ENCODE data around the gene HSPB1. TPM values are rescaled to one million over a fixed set of nuclear protein-coding genes. Genes with fewer than 3 reads are reported as not detected.
"Not testable (repeated sequence)": the region's sequence is repeated elsewhere in the genome, so short reads cannot be mapped to it uniquely, and the experiment has no call there.

HSPB1 gene
- total RNA-seq, 1 donor: 77.7 TPM

GRCh38 chr7:76296743-76297740 is 5.4 kb upstream of the HSPB1 start:
- peak; percentile 92 for DNase-seq (ENCODE audit: low read depth)
- H3K4me3 ChIP-seq (ENCODE audit: low read depth, low read length): no peak overlapping the region
- TF ChIP-seq CTCF (IDR thresholded peaks at IDR 0.05; ENCODE audit: insufficient read depth, low read depth, low read length): no peak

DNA sequence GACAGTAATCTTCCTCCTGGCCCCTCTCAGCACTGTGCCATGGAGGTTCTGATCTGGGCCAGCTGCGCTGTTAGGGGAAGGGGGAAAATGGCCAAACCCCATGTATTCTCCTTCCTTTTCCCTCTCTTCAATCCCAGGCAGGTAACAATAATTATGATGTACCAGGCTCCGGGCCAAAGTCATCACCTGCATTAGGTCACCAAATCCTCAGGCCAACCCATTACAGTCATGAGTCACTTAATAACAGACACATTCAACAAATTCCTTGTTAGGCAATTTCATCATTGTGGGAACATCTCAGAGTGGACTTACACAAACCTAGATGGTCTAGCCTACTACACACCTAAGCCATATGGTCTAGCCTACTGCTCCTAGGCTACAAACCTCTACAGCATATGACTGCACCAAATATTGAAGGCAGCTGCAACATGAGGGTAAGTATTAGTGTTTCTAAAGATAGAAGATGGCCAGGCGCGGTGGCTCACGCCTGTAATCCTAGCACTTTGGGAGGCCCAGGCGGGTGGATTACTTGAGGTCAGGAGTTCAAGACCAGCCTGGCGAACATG is 2.2 kb upstream of the HSPB1 start:
- DNase-seq (ENCODE audit: low read depth): peak; percentile 76
- no peak overlapping the region for H3K4me3 ChIP-seq (ENCODE audit: low read depth, low read length)
- TF ChIP-seq CTCF (IDR thresholded peaks at IDR 0.05; ENCODE audit: insufficient read depth, low read depth, low read length): no peak

GRCh38 chr7:76301000-76301399 is 1.5 kb upstream of the HSPB1 start:
- DNase-seq (ENCODE audit: low read depth): no peak
- no peak for TF ChIP-seq CTCF (IDR thresholded peaks at IDR 0.05; ENCODE audit: insufficient read depth, low read depth, low read length)
- no peak overlapping the region for H3K4me3 ChIP-seq (ENCODE audit: low read depth, low read length)

DNA sequence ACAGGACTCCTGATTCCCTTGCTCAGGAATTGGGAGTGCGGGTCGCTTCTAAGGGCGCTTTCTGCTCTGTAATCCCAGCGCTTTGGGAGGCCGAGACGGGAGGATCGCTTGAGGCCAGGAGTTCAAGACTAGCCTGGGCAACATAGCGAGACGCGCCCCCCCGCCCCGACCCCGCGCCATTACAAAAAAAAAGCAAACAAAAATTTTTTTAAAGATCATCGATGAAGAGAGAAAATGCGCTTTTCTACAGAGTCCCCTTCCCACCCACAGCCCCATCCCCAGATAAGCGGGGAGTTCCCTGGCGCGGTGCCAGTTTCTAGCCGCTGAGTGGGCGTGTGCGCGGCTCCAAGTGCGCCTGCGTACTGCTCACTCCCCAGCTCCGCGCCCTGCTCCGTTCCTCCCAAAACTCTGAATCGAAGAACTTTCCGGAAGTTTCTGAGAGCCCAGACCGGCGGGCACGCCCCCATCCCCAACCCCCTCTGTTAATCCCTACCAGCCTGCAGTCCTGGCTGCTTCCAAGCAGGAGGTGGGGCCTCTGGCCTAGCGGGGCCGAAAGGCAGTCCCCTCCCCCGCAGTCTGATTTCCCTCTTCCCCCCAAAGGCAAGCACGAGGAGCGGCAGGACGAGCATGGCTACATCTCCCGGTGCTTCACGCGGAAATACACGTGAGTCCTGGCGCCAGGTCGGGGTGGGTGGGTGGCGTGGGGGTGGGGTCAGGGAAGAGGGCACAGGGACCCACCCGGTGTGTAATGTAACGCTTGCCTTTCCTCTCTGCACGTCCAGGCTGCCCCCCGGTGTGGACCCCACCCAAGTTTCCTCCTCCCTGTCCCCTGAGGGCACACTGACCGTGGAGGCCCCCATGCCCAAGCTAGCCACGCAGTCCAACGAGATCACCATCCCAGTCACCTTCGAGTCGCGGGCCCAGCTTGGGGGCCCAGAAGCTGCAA is 1.0 kb downstream of the HSPB1 start:
- TF ChIP-seq CTCF (IDR thresholded peaks at IDR 0.05; ENCODE audit: insufficient read depth, low read depth, low read length): no peak
- peak; percentile 97 for DNase-seq (ENCODE audit: low read depth)
- peak overlapping the region; percentile 96 for H3K4me3 ChIP-seq (ENCODE audit: low read depth, low read length)

DNA sequence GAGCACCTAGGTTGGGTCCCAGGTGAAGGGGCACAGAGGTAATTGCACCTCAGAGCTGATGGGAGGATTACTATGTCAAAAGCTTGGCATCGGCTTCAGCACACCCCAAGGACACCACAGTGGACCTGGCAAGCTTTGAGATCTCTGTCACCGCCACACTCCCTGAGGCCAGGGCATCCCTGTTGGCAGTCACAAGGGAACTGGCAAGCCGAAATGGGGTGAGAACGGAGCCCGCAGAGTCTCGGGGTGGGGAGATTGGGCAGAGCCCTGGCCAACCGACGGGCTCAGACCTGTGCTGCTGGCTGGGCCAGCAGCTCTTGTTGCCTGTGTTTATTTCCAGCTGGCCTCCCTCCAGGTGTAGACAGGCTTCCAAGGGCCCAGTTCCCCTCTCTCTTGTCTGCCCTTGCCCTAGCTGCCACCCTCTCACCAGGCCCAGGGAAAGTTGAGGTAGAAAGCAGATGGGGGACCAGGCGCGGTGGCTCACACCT is 2.5 kb downstream of the HSPB1 start:
- no peak overlapping the region for H3K4me3 ChIP-seq (ENCODE audit: low read depth, low read length)
- DNase-seq (ENCODE audit: low read depth): no peak
- TF ChIP-seq CTCF (IDR thresholded peaks at IDR 0.05; ENCODE audit: insufficient read depth, low read depth, low read length): no peak

- H3K4me3 ChIP-seq (ENCODE audit: low read depth, low read length); DNase-seq (ENCODE audit: low read depth): not testable (repeated sequence)
Measured at GRCh38 chr7:76308874-76309273, 6.4 kb downstream of the HSPB1 start.

DNA sequence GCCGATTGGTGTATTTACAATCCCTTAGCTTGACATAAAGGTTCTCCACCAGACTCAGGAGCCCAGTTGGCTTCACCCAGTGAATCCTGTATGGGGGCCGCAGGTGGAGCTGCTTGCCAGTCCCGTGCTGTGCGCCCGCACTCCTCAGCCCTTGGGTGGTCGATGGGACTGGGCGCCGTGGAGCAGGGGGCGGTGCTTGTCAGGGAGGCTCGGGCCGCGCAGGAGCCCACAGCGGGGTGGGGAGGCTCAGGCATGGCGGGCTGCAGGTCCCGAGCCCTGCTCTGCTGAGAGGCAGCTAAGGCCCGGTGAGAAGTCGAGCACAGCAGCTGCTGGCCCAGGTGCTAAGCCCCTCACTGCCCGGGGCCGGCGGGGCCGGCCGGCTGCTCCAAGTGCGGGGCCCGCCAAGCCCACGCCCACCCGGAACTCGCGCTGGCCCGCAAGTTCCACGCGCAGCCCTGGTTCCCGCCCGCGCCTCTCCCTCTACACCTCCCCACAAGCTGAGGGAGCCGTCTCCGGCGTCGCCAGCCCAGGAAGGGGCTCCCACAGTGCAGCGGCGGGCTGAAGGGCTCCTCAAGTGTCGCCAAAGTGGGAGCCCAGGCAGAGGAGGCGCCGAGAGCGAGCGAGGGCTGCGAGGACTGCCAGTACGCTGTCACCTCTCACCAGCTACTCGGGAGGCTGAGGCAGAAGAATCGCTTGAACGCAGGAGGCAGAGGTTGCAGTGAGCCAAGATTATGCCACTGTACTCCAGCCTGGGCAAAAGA is 7.0 kb downstream of the HSPB1 start:
- DNase-seq (ENCODE audit: low read depth); H3K4me3 ChIP-seq (ENCODE audit: low read depth, low read length): not testable (repeated sequence)

Data from fibroblast of villous mesenchyme (primary cell).